IgD-negative memory B cell (primary cell): Measurements from ENCODE around the gene LRRTM3. TPM values are rescaled to one million over a fixed set of nuclear protein-coding genes. Genes with fewer than 3 reads are reported as not detected.

ENCODE experiments used
- H3K27ac Mint-ChIP-seq, 3 donors: one replicate each; pipeline ENCODE4 v1.8.0; 2020 to 2022; ENCODE audit warnings: mild to moderate bottlenecking in 3 of 3, mixed read lengths in 3 of 3, moderate library complexity in 1 of 3
- H3K27me3 Mint-ChIP-seq: one replicate; pipeline ENCODE4 v1.8.0; 2021; ENCODE audit warnings: mixed read lengths
- H3K36me3 Mint-ChIP-seq: one replicate; pipeline ENCODE4 v1.8.0; 2020; ENCODE audit warnings: mild to moderate bottlenecking, mixed read lengths
- H3K4me1 Mint-ChIP-seq, 3 donors: one replicate each; pipeline ENCODE4 v1.8.0; 2020 to 2022; ENCODE audit warnings: mixed read lengths in 3 of 3, mild to moderate bottlenecking in 1 of 3
- H3K4me3 Mint-ChIP-seq, 4 donors: one replicate each; pipeline ENCODE4 v1.8.0; 2020 to 2022; ENCODE audit warnings: mild to moderate bottlenecking in 4 of 4, mixed read lengths in 4 of 4, moderate library complexity in 3 of 4
- H3K9me3 Mint-ChIP-seq, 3 donors: one replicate each; pipeline ENCODE4 v1.8.0; 2020 to 2021; ENCODE audit warnings: mixed read lengths in 3 of 3, mild to moderate bottlenecking in 1 of 3
- polyA plus RNA-seq: library from polyadenylated mRNA; unstranded; fragments of 300-500 nt; fragmentation: Illumina TruSeq; gene quantifications from one replicate; pipeline ENCODE4 v1.2.3, GENCODE V29; 2021

Gene LRRTM3
- polyA plus RNA-seq, 1 donor from 2014 or later, result not detected

DNA sequence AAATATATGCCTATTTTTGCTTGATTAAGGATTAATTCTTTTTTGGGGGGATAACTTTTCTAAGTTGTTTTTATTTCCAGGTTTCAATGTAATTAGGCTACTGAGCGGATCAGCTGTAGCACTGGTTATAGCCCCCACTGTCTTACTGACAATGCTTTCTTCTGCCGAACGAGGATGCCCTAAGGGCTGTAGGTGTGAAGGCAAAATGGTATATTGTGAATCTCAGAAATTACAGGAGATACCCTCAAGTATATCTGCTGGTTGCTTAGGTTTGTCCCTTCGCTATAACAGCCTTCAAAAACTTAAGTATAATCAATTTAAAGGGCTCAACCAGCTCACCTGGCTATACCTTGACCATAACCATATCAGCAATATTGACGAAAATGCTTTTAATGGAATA lies 1.0 kb downstream of the LRRTM3 start:
- Mint-ChIP-seq H3K4me3 (no peak overlapping the region), H3K9me3 (no peaks in the 10 kb centered on the region)

DNA sequence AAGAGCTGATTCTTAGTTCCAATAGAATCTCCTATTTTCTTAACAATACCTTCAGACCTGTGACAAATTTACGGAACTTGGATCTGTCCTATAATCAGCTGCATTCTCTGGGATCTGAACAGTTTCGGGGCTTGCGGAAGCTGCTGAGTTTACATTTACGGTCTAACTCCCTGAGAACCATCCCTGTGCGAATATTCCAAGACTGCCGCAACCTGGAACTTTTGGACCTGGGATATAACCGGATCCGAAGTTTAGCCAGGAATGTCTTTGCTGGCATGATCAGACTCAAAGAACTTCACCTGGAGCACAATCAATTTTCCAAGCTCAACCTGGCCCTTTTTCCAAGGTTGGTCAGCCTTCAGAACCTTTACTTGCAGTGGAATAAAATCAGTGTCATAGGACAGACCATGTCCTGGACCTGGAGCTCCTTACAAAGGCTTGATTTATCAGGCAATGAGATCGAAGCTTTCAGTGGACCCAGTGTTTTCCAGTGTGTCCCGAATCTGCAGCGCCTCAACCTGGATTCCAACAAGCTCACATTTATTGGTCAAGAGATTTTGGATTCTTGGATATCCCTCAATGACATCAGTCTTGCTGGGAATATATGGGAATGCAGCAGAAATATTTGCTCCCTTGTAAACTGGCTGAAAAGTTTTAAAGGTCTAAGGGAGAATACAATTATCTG lies 1.6 kb downstream of the LRRTM3 start:
- H3K27me3 Mint-ChIP-seq, result peaks cover 7% of the 10 kb centered on the region
- H3K4me1 Mint-ChIP-seq, result no peaks in the 10 kb centered on the region
- no peak overlapping the region for H3K4me3 Mint-ChIP-seq
- H3K36me3 Mint-ChIP-seq, result no peaks in the 10 kb centered on the region
- H3K27ac Mint-ChIP-seq, result no peak overlapping the region
- H3K9me3 Mint-ChIP-seq, result no peaks in the 10 kb centered on the region

More for the DNA sequence above, 1.0 kb downstream of the LRRTM3 start:
- no peak overlapping the region for H3K27ac Mint-ChIP-seq
- H3K4me1 Mint-ChIP-seq, result no peaks in the 10 kb centered on the region
- no peaks in the 10 kb centered on the region for H3K36me3 Mint-ChIP-seq
- peaks cover 7% of the 10 kb centered on the region for H3K27me3 Mint-ChIP-seq

DNA sequence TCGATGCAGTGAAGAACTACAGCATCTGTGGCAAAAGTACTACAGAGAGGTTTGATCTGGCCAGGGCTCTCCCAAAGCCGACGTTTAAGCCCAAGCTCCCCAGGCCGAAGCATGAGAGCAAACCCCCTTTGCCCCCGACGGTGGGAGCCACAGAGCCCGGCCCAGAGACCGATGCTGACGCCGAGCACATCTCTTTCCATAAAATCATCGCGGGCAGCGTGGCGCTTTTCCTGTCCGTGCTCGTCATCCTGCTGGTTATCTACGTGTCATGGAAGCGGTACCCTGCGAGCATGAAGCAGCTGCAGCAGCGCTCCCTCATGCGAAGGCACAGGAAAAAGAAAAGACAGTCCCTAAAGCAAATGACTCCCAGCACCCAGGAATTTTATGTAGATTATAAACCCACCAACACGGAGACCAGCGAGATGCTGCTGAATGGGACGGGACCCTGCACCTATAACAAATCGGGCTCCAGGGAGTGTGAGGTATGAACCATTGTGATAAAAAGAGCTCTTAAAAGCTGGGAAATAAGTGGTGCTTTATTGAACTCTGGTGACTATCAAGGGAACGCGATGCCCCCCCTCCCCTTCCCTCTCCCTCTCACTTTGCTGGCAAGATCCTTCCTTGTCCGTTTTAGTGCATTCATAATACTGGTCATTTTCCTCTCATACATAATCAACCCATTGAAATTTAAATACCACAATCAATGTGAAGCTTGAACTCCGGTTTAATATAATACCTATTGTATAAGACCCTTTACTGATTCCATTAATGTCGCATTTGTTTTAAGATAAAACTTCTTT lies 2.3 kb downstream of the LRRTM3 start:
- no peaks in the 10 kb centered on the region for H3K4me1 Mint-ChIP-seq
- H3K36me3 Mint-ChIP-seq, result no peaks in the 10 kb centered on the region
- H3K27ac Mint-ChIP-seq, result no peak overlapping the region
- peaks cover 7% of the 10 kb centered on the region for H3K27me3 Mint-ChIP-seq
- H3K4me3 Mint-ChIP-seq, result no peak overlapping the region
- no peaks in the 10 kb centered on the region for H3K9me3 Mint-ChIP-seq

DNA sequence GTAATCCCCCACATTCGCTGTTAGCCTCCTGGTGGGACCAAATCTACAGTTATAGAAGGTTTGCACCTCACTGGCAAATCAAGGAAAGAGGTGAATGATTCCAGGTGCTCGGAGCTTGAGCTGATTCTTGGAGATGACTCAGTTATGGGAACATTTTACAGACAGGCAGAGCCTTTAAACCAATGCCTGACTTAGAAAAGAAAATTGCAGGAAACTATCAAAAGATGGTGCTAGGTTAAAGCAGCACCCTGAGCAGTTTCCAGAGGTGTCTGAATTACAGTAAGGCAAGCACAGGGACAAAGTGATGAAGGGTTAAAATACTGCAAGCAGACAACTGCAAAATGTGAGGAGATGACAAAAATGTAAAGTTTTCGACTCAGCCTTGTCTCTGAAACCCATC lies 2.9 kb downstream of the LRRTM3 start:
- Mint-ChIP-seq H3K36me3 (no peaks in the 10 kb centered on the region), H3K27ac (no peak overlapping the region), H3K9me3 (no peaks in the 10 kb centered on the region), H3K27me3 (peaks cover 7% of the 10 kb centered on the region), H3K4me1 (no peaks in the 10 kb centered on the region), H3K4me3 (no peak overlapping the region)

DNA sequence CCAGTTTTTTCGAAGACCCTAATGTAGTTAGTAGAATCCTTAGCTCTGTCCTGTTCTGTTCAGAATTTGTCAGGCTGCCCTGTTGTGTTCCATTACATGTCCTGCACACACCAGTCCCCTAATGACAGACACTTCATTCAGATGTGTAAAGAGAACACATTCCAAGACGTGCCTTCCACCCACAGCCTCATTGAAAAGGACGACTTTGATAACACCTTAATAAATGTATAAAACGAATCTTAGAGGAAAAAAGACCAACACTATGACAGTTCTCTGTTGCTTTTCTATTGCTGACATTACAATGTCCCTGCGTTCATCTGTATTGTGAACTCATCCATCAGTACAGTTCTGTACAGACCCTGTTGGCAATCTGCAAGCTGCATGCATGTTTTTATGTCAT lies 3.5 kb downstream of the LRRTM3 start:
- H3K9me3 Mint-ChIP-seq, result no peaks in the 10 kb centered on the region

DNA sequence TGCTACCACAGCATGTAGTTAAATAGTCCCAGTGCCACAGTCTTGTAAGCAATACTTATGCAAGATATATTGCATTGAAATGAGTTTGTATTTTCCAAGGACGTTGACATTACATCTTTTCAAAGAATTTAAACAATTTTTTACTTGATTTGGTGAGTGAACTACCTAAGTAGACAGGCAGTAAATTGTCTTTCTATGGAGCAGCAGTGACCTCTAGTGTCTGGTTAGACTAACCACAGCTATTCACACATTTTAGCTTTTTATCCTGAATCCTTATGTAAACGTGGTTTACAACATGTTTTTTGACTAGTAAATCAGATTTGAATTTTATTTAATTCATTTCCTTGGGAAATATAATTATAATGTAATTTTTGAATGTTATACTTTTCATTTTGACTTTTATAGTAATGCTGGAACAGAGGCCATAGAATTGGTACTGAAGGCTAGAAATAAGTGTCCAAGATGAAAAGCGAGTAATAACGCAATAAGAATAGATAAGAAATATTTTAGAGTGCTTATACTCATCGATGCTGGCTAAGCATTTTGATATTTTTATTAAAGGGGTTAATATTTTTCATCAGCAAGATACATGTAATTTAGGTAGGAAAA lies 5.6 kb downstream of the LRRTM3 start:
- Mint-ChIP-seq H3K9me3 (no peaks in the 10 kb centered on the region), H3K27me3 (peaks cover 7% of the 10 kb centered on the region), H3K4me3 (no peak overlapping the region), H3K4me1 (no peaks in the 10 kb centered on the region), H3K27ac (no peak overlapping the region), H3K36me3 (no peaks in the 10 kb centered on the region)

More for the DNA sequence above, 3.5 kb downstream of the LRRTM3 start:
- Mint-ChIP-seq H3K4me1 (no peaks in the 10 kb centered on the region), H3K27ac (no peak overlapping the region), H3K4me3 (no peak overlapping the region), H3K36me3 (no peaks in the 10 kb centered on the region), H3K27me3 (peaks cover 7% of the 10 kb centered on the region)

DNA sequence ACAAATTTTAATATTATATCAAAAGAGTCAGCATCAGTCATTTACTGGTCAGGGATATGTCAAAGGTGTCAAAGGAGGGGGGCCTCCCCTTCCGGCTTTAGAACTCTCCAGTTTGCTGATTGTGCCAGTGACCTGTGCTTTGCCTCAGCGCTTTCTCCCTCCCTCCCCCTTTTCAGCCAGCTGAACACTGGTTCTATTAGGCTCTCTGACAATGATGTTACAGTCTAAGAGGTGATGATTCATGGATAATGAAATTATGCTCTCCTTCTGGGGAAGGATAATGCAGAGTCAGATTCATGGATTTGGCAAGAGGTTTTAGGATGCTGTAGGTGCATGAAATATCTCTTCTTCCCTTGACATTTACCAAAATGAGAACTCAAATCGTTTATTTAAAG lies 6.1 kb downstream of the LRRTM3 start:
- Mint-ChIP-seq H3K4me1 (no peaks in the 10 kb centered on the region), H3K27ac (no peak overlapping the region), H3K36me3 (no peaks in the 10 kb centered on the region), H3K4me3 (no peak overlapping the region), H3K9me3 (no peaks in the 10 kb centered on the region), H3K27me3 (peaks cover 7% of the 10 kb centered on the region)

DNA sequence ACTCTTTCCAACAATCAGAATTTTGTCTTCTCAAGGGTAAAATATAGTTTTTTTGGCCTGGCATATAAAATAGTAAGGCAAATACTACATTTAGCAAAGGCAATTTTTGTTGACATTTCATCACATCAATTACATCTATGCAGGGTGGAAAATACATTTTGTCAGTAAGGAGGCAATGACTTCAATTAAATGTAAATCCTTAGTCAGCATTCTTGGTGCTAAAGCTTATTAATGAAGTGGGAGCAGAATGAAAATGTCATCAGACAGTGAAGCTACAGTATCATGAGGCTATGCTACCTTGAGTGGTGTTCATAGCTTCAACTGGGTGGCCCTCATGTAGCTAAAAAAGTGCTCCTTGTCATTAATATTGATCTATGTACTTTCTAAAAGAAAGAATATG lies 8.9 kb downstream of the LRRTM3 start:
- Mint-ChIP-seq H3K4me1 (no peaks in the 10 kb centered on the region), H3K36me3 (no peaks in the 10 kb centered on the region), H3K27me3 (no peaks in the 10 kb centered on the region), H3K27ac (no peak overlapping the region), H3K4me3 (no peak overlapping the region), H3K9me3 (no peaks in the 10 kb centered on the region)

DNA sequence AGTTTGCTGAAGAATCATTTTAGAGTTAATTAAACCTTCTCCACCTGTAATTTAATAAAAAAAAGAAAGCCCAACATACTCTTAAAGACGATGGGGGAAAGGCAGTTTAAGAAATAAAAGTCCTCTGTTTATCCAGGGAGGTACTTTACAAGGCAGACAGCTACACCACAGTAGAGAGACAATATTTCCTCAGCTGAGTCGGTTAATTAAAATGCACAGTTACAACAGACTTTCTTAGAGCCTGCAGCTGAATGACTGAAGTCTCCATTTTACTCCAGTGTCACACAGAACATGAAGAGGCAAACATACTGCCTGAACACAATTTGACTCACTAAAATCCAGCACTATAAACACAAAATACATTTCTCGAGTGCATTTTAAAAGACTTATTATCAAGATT lies 15.1 kb downstream of the LRRTM3 start:
- no peaks in the 10 kb centered on the region for H3K9me3 Mint-ChIP-seq
- no peaks in the 10 kb centered on the region for H3K27me3 Mint-ChIP-seq
- H3K27ac Mint-ChIP-seq, result no peak overlapping the region
- no peaks in the 10 kb centered on the region for H3K36me3 Mint-ChIP-seq
- H3K4me1 Mint-ChIP-seq, result no peaks in the 10 kb centered on the region
- H3K4me3 Mint-ChIP-seq, result no peak overlapping the region

DNA sequence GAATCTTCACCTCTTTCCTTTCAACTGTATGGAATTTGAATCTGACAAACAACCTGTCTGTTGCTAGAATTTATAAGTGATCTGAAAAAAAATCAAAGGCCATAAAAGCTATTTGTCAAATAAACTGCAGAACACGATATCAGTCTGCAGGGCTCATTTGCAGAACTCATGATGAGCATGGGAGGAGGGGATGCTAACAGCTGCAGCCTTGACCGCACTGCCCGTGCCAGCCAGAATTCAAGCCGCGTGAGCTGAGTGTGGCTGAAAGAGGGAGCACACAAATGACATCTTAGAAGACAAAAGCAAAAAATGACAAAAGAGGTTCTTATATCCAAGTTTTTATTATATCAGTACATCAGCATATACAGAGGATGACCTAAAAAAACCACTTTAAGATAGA lies 15.7 kb downstream of the LRRTM3 start:
- no peaks in the 10 kb centered on the region for H3K36me3 Mint-ChIP-seq
- no peak overlapping the region for H3K4me3 Mint-ChIP-seq
- H3K27ac Mint-ChIP-seq, result no peak overlapping the region
- no peaks in the 10 kb centered on the region for H3K9me3 Mint-ChIP-seq
- H3K4me1 Mint-ChIP-seq, result no peaks in the 10 kb centered on the region
- H3K27me3 Mint-ChIP-seq, result no peaks in the 10 kb centered on the region

DNA sequence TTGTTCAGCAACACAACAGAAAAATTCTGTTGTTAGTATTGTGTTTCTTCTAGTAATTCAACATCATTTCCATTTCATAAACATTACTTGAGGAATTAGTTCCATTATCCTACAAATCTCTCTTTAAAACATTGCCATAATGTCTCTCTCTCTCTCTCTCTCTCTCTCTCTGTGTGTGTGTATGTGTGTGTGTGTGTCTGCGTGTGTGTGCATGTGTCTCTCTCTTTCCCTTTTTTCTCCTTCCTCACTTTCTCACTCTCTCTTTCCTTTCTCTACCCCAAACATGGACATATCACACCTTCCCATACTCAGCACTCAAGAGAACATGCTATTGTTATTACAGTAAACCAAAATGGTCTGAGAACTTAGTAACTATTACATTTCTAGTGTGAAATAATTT lies 16.6 kb downstream of the LRRTM3 start:
- no peaks in the 10 kb centered on the region for H3K27me3 Mint-ChIP-seq
- no peaks in the 10 kb centered on the region for H3K36me3 Mint-ChIP-seq
- no peaks in the 10 kb centered on the region for H3K4me1 Mint-ChIP-seq
- H3K27ac Mint-ChIP-seq, result no peak overlapping the region
- H3K4me3 Mint-ChIP-seq, result no peak overlapping the region
- no peaks in the 10 kb centered on the region for H3K9me3 Mint-ChIP-seq

DNA sequence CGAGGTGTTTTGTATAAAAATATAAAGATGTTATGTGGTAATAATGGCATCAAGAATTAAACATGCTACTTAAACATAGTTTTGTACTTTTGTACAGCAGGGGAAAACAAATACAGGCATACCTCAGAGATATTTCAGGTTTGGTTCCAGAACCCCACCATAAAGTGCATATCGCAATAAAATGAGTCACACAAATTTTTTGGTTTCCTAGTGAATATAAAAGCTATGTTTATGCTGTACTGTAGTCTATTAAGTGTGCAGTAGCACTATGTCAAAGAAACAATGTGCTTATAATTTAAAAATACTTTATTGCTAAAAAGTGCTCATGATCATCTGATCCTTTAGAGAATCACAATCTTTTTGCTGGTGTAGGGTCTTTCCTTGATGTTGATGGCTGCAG lies 17.8 kb downstream of the LRRTM3 start:
- Mint-ChIP-seq H3K4me3 (no peak overlapping the region), H3K27me3 (no peaks in the 10 kb centered on the region), H3K36me3 (no peaks in the 10 kb centered on the region), H3K27ac (no peak overlapping the region), H3K9me3 (no peaks in the 10 kb centered on the region), H3K4me1 (no peaks in the 10 kb centered on the region)

DNA sequence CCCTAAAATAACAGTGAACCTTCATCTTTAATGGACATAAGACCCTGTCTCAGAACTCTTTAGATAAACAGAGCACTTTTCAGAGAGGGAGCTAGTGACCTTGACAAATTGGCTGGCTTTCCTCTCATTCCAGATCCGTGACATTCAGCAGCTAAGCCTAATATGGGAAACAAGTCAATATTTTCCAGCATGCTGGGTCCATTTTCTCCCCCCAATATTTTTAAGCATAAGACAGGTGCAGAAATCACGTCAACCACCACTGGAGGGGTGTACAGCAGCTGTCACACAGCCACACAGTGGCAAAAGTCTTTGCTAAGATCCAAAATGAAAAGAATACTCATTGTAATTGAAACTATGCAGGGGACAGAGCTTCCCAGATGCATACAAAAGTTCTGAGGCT lies 26.1 kb downstream of the LRRTM3 start:
- Mint-ChIP-seq H3K4me3 (no peak overlapping the region), H3K9me3 (no peaks in the 10 kb centered on the region), H3K27me3 (no peaks in the 10 kb centered on the region)

DNA sequence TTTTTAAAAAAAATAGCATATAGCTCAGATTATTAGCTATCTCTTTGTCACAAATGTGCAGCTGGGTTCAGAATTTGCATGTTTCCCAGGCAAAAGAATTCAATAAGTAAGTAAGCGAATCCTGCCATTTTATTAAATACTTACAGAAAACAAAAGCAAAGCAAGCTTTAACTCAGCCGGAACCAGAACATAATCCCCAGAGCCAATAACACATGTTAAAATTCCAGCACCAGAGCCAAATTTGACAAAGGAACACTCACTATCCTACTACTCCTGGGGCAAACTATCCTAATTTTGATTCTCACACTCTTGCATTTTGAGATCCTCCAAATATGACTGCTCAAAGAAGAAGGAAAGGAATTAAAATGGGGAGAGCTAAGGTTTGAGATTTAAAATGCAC lies 32.6 kb downstream of the LRRTM3 start:
- Mint-ChIP-seq H3K27ac (no peak overlapping the region), H3K9me3 (no peaks in the 10 kb centered on the region), H3K4me1 (no peaks in the 10 kb centered on the region), H3K36me3 (no peaks in the 10 kb centered on the region), H3K4me3 (no peak overlapping the region), H3K27me3 (no peaks in the 10 kb centered on the region)

More for the DNA sequence above, 26.1 kb downstream of the LRRTM3 start:
- Mint-ChIP-seq H3K27ac (no peak overlapping the region), H3K4me1 (no peaks in the 10 kb centered on the region), H3K36me3 (no peaks in the 10 kb centered on the region)

DNA sequence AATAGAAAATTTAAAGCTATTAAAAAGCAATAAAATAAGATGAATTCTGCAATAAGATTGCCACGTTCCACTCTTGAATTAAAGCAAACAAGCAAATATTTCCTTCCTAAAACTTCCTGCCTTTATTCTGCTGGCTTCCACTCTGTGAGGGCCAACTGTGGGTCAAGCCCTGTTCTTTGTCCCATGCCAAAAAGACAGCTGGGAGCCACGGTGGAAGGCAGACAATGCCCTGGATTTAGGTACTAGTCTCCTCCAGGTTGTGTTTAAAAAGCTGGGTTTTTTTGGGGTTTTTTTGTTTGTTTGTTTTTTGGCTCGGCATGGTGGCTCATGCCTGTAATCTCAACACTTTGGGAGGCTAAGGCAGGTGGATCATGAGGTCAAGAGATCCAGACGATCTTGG lies 39.1 kb downstream of the LRRTM3 start:
- H3K27ac Mint-ChIP-seq, result no peak overlapping the region
- no peaks in the 10 kb centered on the region for H3K4me1 Mint-ChIP-seq
- H3K27me3 Mint-ChIP-seq, result peaks cover 2% of the 10 kb centered on the region
- no peak overlapping the region for H3K4me3 Mint-ChIP-seq
- no peaks in the 10 kb centered on the region for H3K36me3 Mint-ChIP-seq
- H3K9me3 Mint-ChIP-seq, result peaks cover 0 to 4% (median 0%) of the 10 kb centered on the region in 3 donors
